GM12873 (cell line): ENCODE results near the gene SMIM5.

Experiments used
- TF ChIP-seq, protein P1 (sequence below): IDR thresholded peaks from 2 replicates; pipeline ENCODE4 v1.5.1; 2012; ENCODE audit warnings: low read depth, mild to moderate bottlenecking, moderate library complexity, low read length, control low read depth; ENCODE audit not compliant: insufficient read depth; ENCODE audit errors: missing control alignments

The SMIM5 gene

GRCh38 chr17:75590314-75590761, 42.9 kb upstream of the SMIM5 start:
- TF ChIP-seq, protein P1, sequence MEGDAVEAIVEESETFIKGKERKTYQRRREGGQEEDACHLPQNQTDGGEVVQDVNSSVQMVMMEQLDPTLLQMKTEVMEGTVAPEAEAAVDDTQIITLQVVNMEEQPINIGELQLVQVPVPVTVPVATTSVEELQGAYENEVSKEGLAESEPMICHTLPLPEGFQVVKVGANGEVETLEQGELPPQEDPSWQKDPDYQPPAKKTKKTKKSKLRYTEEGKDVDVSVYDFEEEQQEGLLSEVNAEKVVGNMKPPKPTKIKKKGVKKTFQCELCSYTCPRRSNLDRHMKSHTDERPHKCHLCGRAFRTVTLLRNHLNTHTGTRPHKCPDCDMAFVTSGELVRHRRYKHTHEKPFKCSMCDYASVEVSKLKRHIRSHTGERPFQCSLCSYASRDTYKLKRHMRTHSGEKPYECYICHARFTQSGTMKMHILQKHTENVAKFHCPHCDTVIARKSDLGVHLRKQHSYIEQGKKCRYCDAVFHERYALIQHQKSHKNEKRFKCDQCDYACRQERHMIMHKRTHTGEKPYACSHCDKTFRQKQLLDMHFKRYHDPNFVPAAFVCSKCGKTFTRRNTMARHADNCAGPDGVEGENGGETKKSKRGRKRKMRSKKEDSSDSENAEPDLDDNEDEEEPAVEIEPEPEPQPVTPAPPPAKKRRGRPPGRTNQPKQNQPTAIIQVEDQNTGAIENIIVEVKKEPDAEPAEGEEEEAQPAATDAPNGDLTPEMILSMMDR = no peak

DNA sequence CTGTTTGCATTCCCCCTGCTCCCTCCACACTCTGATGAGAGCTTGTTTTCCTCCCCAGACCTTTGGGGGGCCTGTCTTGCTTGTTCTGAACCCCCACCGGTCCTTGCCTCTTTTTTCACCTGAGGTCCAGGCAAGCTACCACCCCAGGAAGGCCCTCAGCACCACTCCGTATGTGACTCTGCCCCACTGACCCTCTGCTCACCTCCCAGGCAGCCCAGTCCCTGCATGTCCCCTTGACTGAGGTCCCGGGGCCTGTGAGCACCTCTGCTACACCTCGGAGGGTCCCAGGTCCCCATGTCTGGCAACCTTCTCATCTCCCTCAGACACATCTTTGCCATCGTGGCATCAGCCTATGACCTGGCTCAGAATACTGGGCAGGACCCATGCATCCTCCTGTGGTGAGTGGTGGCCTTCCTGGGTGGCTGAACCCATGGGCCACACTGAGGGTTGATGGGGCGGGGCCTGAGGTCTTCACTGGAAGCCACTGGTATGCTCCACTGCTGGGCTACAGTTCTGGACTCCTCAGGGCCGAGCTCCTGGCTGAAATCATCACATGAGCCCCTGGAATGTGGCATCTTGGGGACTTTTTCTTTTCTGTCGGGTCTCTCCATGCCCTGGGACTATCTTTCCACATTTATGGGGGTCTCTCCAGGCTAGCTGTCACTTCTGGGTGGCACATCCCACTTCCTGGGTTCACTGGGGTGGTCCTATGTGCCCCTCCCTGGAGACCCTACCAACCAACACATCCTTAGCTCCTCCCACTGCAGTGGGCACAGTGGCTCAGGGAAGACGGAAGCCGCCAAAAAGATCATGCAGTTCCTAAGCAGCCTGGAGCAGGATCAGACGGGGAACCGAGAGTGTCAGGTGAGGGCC, 42.1 kb upstream of the SMIM5 start:
- TF ChIP-seq, protein P1 = no peak

- TF ChIP-seq, protein P1 = no peak
These were observed 41.4 kb upstream of the SMIM5 start for GRCh38 chr17:75591722-75592302.

GRCh38 chr17:75592348-75593020, 40.8 kb upstream of the SMIM5 start:
- TF ChIP-seq, protein P1 = no peak

DNA sequence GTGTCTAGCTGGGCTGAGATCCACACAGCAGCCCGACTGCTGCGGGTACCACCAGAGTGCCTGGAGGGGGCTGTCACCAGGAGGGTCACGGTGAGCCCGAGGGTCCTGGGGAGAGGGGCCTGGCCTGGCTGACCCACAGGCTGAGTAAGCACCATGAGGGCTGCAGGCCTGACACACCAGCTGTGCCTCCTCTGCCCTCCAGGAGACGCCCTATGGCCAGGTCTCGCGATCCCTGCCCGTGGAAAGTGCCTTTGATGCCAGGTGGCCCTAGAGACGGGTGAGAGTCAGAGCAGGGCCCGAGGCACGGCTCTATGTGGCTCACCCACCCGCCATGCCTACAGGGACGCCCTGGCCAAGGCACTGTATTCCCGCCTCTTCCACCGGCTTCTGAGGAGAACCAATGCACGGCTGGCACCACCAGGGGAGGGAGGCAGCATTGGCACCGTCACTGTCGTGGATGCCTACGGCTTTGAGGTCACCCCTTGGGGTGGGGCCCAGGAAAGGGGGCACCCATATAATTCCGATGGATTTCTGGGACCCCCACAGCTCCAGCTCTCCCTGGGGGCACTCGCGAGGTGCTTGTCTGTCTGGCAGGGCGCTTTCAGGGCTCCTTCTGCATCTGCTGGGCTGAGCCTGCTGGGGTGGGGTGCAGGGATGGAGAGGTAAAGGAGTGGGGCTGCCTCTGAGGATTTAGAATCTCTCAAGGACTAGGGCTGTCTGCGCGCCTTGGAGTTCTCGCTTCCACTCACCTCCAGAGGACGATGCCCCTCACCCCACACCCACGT, 38.5 kb upstream of the SMIM5 start:
- TF ChIP-seq, protein P1 = no peak

DNA sequence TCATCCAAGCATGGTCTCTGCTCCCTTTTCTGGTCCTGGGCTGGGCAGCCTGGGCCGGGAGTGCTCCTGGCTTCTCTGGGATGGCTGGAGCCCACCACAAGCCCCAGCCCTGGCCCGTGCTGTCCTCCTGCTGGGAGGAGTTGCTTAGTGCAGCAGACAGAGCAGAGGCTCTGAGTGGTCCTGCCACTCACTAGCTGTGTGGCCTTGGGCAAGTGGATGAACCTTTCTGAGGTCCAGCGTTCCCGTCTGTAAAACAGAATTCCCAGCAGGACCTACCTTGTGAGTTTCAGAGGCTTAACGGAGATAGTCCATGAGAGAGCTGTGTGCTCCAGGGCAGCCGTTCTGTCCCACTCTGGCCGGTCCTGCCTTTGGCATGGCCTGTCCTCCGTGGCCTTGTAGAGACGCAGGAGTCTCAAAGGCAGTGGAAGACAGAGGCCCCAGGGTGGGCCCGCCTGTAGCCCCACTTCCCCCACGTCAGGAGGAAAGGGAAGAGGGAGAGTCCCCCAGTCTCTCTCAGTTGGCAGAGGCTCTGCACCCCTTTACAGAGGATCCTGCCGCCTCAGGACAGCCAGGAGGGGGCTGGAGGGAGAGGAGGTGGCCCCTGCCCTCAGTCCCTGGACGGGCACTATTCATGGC, 37.8 kb upstream of the SMIM5 start:
- TF ChIP-seq, protein P1 = no peak

DNA sequence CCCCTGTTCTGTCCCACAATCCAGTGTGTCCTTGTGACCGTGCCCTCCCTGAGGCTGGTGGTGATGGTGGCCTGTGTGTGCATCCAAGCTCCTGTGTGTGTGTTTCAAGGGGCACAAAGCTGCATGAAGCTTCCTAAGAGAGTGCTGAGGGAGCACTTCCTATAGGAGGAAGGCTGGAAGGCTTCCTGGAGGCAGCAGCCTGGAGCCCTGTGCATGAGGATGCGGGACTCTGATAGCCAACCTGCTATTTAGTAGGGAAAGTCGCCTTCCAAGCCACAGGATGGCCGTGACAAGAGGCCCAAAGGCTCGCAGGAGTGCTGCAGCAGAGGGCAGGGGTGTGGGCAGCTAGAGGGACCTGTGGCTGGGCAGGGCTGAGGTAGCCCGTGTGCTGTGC, 37.3 kb upstream of the SMIM5 start:
- TF ChIP-seq, protein P1 = no peak
